HG03097 (cell line): Measurements from ENCODE around the gene CFL2.

Experiments
- ATAC-seq: cut with Tn5 transposase; IDR thresholded peaks from one replicate; pipeline ENCODE4 v1.9.1; 2021; ENCODE audit not compliant: unreplicated experiment, low FRiP score

CFL2 gene

GRCh38 chr14:34678306-34678705 is 36.1 kb downstream of the CFL2 start:
- no peak for ATAC-seq

DNA sequence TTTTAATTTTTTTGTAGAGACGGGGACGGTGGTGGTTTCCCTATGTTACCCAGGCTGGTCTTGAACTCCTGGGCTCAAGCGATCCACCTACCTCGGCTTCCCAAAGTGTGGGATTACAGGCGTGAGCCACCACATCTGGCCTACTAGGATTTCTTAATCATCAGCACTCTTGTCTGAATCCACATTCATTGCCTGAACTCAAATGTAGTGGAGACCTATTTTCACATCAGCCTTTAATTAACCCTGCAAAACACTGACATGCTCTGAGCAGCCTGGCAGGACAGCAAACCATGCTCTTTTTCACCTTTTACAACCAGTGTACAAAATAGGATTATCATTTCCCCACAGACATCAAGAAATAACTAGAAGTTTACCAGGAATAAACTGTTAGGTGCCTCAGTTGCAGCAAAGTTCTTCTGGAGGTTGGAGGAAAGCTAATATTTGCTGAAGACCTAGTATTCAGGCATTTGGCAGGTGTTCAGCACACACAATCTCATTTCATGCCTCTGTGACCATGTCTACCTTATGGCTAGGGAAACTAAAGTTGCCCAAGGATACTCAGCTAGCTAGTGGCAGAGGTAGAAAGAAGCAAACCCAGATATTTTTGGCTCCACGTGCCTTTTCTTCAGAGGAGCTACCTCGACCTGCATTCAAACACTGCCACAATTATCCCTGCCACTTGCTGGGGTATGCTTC is 37.7 kb downstream of the CFL2 start:
- ATAC-seq, result no peak

- ATAC-seq, result no peak
Measured at GRCh38 chr14:34673702-34674101, 40.7 kb downstream of the CFL2 start.

DNA sequence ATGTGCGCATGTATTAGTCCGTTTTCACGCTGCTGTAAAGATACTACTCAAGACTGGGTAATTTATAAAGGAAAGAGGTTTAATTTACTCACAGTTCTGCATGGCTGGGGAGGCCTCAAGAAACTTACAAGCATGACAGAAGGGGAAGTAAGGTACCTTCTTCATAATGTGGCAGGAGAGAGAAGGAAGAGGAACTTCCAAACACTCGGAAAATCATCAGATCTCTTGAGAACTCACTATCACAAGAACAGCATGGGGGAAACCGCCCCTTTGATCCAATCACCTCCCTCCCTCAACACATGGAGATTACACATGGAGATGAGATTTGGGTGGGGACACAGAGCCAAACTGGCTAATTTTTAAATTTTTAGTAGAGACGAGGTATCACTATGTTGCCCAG is 42.7 kb downstream of the CFL2 start:
- no peak for ATAC-seq

DNA sequence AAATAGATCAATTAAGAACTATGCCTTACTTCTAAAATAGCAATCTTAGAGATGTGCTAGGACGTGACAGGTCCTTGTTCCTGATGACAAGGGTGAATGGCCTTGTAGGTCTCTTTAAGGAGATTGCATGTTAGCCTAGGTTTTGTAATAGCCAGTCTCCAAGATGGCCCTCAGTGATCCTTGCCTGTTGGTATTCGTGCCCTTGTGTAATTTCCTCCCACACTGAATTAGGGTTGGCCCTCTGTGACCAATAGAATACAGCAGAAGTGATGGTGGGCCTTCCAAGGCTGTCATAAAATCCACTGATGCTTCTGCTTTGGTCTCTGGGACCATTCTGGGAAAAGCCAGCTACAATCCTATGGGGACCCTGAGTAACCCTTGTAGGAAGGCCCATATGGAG is 46.3 kb downstream of the CFL2 start:
- no peak for ATAC-seq

DNA sequence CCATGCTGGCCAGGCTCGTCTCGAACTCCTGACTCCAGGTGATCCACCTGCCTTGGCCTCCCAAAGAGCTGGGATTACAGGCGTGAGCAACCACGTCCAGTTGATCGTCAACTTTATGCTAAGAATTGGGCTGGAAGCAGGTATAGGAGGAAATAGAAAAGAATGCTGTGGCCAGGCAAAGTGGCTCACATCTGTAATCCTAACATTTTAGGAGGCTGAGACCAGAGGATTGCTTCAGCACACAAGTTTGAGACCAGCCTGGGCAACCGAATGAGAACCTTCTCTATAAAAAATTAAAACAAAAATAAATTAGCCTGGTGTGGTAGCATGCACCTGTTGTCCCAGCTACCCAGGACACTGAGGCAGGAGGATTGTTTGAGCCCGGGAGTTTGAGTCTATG is 47.4 kb downstream of the CFL2 start:
- no peak for ATAC-seq

DNA sequence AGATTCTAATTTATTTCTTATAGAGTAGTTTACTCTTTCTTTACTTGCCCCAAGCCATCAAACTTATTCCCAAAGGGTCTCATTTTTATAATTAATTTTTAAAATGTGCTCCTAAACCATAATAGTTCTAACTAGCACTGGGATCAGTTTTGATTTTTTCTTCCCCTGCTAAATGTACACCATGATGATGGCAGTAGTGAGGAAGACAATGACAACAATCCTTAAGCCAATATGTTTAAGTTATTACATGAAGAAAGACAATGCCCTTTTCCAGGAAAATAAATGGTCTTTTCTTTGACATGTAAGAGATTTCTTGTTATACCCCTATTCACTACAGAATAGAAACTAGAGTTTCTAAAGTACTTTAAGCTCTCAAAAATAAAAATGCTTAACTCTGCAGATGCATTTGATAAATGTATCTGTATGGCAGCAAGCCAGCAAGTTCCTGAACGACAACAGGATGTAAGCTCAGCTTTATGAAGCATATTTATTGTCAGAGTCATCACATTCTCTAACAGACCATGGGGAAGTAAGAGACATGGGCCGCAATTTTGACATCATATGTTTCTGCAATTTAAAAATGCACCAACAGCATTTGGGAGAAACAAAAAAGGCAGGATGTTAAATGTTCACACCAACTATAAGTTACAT is 48.5 kb downstream of the CFL2 start:
- no peak for ATAC-seq

- ATAC-seq, result no peak
Measured at GRCh38 chr14:34662561-34663088, 51.8 kb downstream of the CFL2 start.

DNA sequence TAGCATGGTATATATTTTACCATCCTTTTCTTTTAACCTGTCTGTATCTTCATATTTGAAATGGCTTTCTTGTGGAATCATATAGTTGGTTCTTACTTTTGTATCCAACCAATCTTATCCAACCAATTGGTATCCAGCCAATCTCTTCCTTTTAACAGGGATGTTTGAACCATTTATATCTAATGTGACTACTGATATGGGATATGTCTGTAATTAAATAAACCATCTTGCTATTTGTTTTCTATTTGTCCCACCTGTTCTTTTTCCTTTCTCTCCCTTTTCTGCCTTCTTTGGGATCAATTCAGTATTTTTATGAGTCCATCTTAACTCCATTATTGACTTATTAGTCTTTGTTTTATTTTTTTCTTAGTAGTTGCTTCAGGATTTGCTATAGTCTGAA is 53.6 kb downstream of the CFL2 start:
- ATAC-seq, result no peak
